HCT116 (cell line): ENCODE results near the gene NCKAP5L. TPM values are rescaled to one million over a fixed set of nuclear protein-coding genes. Genes with fewer than 3 reads are reported as not detected.

Experiments used
- ATAC-seq: fragments of 200-7000 bp; cut with Tn5 transposase; 2 replicates; pipeline ENCODE4 v1.9.1; 2020; ENCODE audit warnings: mild to moderate bottlenecking, moderate library complexity
- BruUV-seq: library from RNA; stranded (reverse); fragments of 400-500 nt; replicated peaks from 2 replicates; lab custom pipeline; 2021; lab: Mats Ljungman, UMichigan
- CTCF ChIA-PET: fragments of 300-600 bp; sonication (Branson Sonifier 250); formaldehyde crosslinking; loops from one replicate; lab custom pipeline; 2021; ENCODE audit warnings: antibody characterized with exemption; lab: Charles Lee
- POLR2A ChIA-PET: fragments of 300-600, 350-600 bp; sonication (Branson Sonifier 250); formaldehyde crosslinking; loops from one replicate; lab custom pipeline; 2021; ENCODE audit warnings: antibody characterized with exemption; lab: Charles Lee
- RAD21 ChIA-PET, 2 experiments: fragments of 300-600 bp; sonication (Branson Sonifier 250); formaldehyde crosslinking; loops; one replicate each; lab custom pipeline; 2023; ENCODE audit warnings: low total read pairs in 2 of 2; ENCODE audit not compliant: uncharacterized antibody in 2 of 2, unreplicated experiment in 2 of 2, low non-redundant PET in 1 of 2; lab: Charles Lee
- DNase-seq: peaks from one replicate; pipeline ENCODE4 v3.0.0-alpha.2; 2010; ENCODE audit warnings: low read depth, low spot score
- H2AFZ ChIP-seq: fragments of 200-600 bp; shearing (Covaris generic), sonication (generic); 2 replicates; pipeline ENCODE4 v1.6.1; 2017; ENCODE audit warnings: low read depth, mixed run types, mixed read lengths, antibody characterized with exemption, low read length; ENCODE audit not compliant: poor library complexity, severe bottlenecking
- H3K27ac ChIP-seq: 2 replicates; pipeline ENCODE4 v1.5.1; 2012; ENCODE audit warnings: low read depth, low read length
- H3K27me3 ChIP-seq: fragments of 200-600 bp; sonication (generic); 2 replicates; pipeline ENCODE4 v1.6.1; 2016; ENCODE audit warnings: mixed run types, low read length, mixed read lengths; ENCODE audit not compliant: insufficient read depth
- H3K36me3 ChIP-seq, 2 experiments: fragments of 200-500 bp in 1 of 2; fragments of 200-600 bp in 1 of 2; sonication (Bioruptor generic) in 1 of 2; sonication (generic) in 1 of 2; 2 replicates each; pipeline versions ENCODE4 v1.5.1 to v1.6.1; 2014 to 2016; ENCODE audit warnings: low read length in 2 of 2, inconsistent platforms in 1 of 2, mixed read lengths in 1 of 2, mixed run types in 1 of 2; ENCODE audit not compliant: insufficient read depth in 2 of 2, control insufficient read depth in 1 of 2
- H3K4me1 ChIP-seq, 2 experiments: fragments of 200-600 bp in 1 of 2; sonication (generic) in 1 of 2; 2 replicates each; pipeline versions ENCODE4 v1.5.1 to v1.6.1; 2012 to 2017; ENCODE audit warnings: low read length in 2 of 2, inconsistent platforms in 1 of 2, mild to moderate bottlenecking in 1 of 2, mixed read lengths in 1 of 2, mixed run types in 1 of 2, moderate library complexity in 1 of 2; ENCODE audit not compliant: insufficient read depth in 2 of 2, control insufficient read depth in 1 of 2
- H3K4me2 ChIP-seq: fragments of 200-600 bp; sonication (generic); 2 replicates; pipeline ENCODE4 v1.6.1; 2017; ENCODE audit warnings: mixed run types, low read length, mixed read lengths
- H3K4me3 ChIP-seq, 2 experiments: fragments of 200-600 bp in 1 of 2; sonication (generic) in 1 of 2; replicated peaks in 1 of 2; 2 replicates each; pipeline ENCODE4 v1.5.1; 2011 to 2016; ENCODE audit warnings: low read length in 2 of 2, control low read depth in 1 of 2, low read depth in 1 of 2, mild to moderate bottlenecking in 1 of 2, mixed read lengths in 1 of 2, mixed run types in 1 of 2
- H3K79me2 ChIP-seq: fragments of 200-600 bp; sonication (generic); 2 replicates; pipeline ENCODE4 v1.6.1; 2017; ENCODE audit warnings: mild to moderate bottlenecking, mixed run types, low read length, moderate library complexity, mixed read lengths; ENCODE audit not compliant: insufficient read depth
- H3K9ac ChIP-seq: fragments of 200-600 bp; sonication (generic); 2 replicates; pipeline ENCODE4 v1.6.1; 2016; ENCODE audit warnings: low read length, mixed read lengths
- H3K9me2 ChIP-seq: fragments of 200-600 bp; sonication (generic), shearing (Covaris generic); 2 replicates; pipeline ENCODE4 v1.6.1; 2017; ENCODE audit warnings: mixed run types, mild to moderate bottlenecking, moderate library complexity; ENCODE audit not compliant: insufficient read depth
- H3K9me3 ChIP-seq, 2 experiments: fragments of 200-500 bp in 1 of 2; fragments of 200-600 bp in 1 of 2; sonication (Bioruptor generic) in 1 of 2; sonication (generic) in 1 of 2; 2 replicates each; pipeline ENCODE4 v1.6.1; 2014 to 2017; ENCODE audit warnings: low read length in 2 of 2, mixed read lengths in 2 of 2, inconsistent platforms in 1 of 2, low read depth in 1 of 2, mild to moderate bottlenecking in 1 of 2, mixed run types in 1 of 2, moderate library complexity in 1 of 2; ENCODE audit not compliant: control insufficient read depth in 1 of 2, insufficient read depth in 1 of 2
- H4K20me1 ChIP-seq: fragments of 200-600 bp; sonication (generic), shearing (Covaris generic); 2 replicates; pipeline ENCODE4 v1.6.1; 2017; ENCODE audit warnings: mixed run types, mild to moderate bottlenecking, moderate library complexity; ENCODE audit not compliant: insufficient read depth
- CTCF ChIP-seq, 3 experiments: fragments of 200-600 bp in 1 of 3; sonication (generic) in 1 of 3; IDR thresholded peaks in 2 of 3; conservative IDR thresholded peaks in 1 of 3; 2 replicates each; pipeline ENCODE4 v1.5.1; 2012 to 2017; ENCODE audit warnings: low read depth in 2 of 3, low read length in 2 of 3, antibody characterized with exemption in 1 of 3, borderline replicate concordance in 1 of 3, control low read depth in 1 of 3, mild to moderate bottlenecking in 1 of 3, mixed read lengths in 1 of 3, mixed run types in 1 of 3, moderate library complexity in 1 of 3; ENCODE audit not compliant: insufficient read depth in 1 of 3
- RAD21 ChIP-seq: IDR thresholded peaks from 2 replicates; pipeline ENCODE4 v1.6.1; 2012; ENCODE audit warnings: low read depth, mild to moderate bottlenecking
- SIN3A ChIP-seq: IDR thresholded peaks from 2 replicates; pipeline ENCODE4 v1.6.1; 2012; ENCODE audit warnings: low read depth
- SRF ChIP-seq: IDR thresholded peaks from 2 replicates; pipeline ENCODE4 v1.6.1; 2012; ENCODE audit warnings: low read depth
- ZBTB33 ChIP-seq: IDR thresholded peaks from 2 replicates; pipeline ENCODE4 v1.6.1; 2011; ENCODE audit warnings: mild to moderate bottlenecking, low read length, moderate library complexity; ENCODE audit not compliant: insufficient replicate concordance; ENCODE audit errors: extremely low read depth
- intact Hi-C: fragments of 100-400 bp; cut with micrococcal nuclease; formaldehyde crosslinking; loops from 2 replicates; pipeline ENCODE4 v1.10.0; 2022
- total RNA-seq: library from RNA; stranded (reverse); gene quantifications from one replicate; pipeline ENCODE4 v1.2.1, GENCODE V29; 2021; ENCODE audit not compliant: unreplicated experiment

Gene NCKAP5L
- total RNA-seq, 1 experiment from 2014 or later: 12.1 TPM

GRCh38 chr12:49763006-49763591, 65.1 kb downstream of the NCKAP5L start:
- no peaks in the 10 kb centered on the region for H3K27me3 ChIP-seq
- H3K9me3 ChIP-seq: no peaks in the 10 kb centered on the region
- peaks cover 3% of the 10 kb centered on the region; the same call in 1 of the 2 replicates for H4K20me1 ChIP-seq
- TF ChIP-seq ZBTB33: no peak
- TF ChIP-seq CTCF (IDR thresholded peaks at IDR 0.05 in 2 of 3, conservative IDR thresholded peaks at IDR 0.05 in 1 of 3; ENCODE audit: borderline replicate concordance in 1 of 3, insufficient read depth in 1 of 3, low read depth in 2 of 3, low read length in 2 of 3): peak; percentile 46 to 83 (median 75); a peak in 5 of 6 replicates
- no peak for TF ChIP-seq SIN3A
- TF ChIP-seq RAD21: peak; percentile 17; the same call in 1 of the 2 replicates
- no peak for TF ChIP-seq SRF
- TF ChIP-seq, all 23 proteins: peak for 2
- TSS peak; percentile 37 for BruUV-seq
- no peaks in the 10 kb centered on the region for H3K9me2 ChIP-seq
- H3K4me1 ChIP-seq: no peaks in the 10 kb centered on the region
- RAD21 ChIA-PET: no interaction called here
- H2AFZ ChIP-seq: no peak overlapping the region
- ATAC-seq: peak; percentile 90
- POLR2A ChIA-PET: interaction anchor here (3.1 kb wide), 1 partner anchor 22 kb away, joined by 11 read pairs; the partner anchor contains the start of gene TMBIM6
- CTCF ChIA-PET: interaction anchor here (1.3 to 1.6 kb wide), 3 partner anchors 15 to 76 kb away, joined by 3 to 9 read pairs (median 7); partner anchors contain the start of gene TMBIM6
- H3K36me3 ChIP-seq: peaks cover 45 to 56% of the 10 kb centered on the region in 2 experiments
- H3K27ac ChIP-seq: no peak overlapping the region
- no peak overlapping the region for H3K4me3 ChIP-seq
- intact Hi-C loops: no loop called here
- no peaks in the 10 kb centered on the region; the same call in 1 of the 2 replicates for H3K79me2 ChIP-seq
- no peak for DNase-seq
- no peak overlapping the region for H3K9ac ChIP-seq
- H3K4me2 ChIP-seq: no peak overlapping the region
